GM12878 (cell line): Measurements from ENCODE around the gene GMDS. TPM values are rescaled to one million over a fixed set of nuclear protein-coding genes. Genes with fewer than 3 reads are reported as not detected.
A peak's percentile ranks its signal among the peaks of the same experiment; 100 is the strongest.

Experiments
- ATAC-seq: fragments of 200-7000 bp; cut with Tn5 transposase; 3 replicates; pipeline ENCODE4 v1.9.1; 2020; ENCODE audit warnings: mild to moderate bottlenecking, moderate library complexity
- BruUV-seq: library from RNA; stranded (reverse); fragments of 400-500 nt; replicated peaks from 2 replicates; lab custom pipeline; 2021; lab: Mats Ljungman, UMichigan
- CTCF ChIA-PET: fragments of 300-600 bp; sonication (Branson Sonifier 250); formaldehyde crosslinking; extraction: SDS; loops from one replicate; lab custom pipeline; 2021; ENCODE audit warnings: inconsistent platforms; lab: Yijun Ruan, JAX
- POLR2A ChIA-PET: fragments of 350-600 bp; formaldehyde crosslinking; extraction: SDS; loops from one replicate; lab custom pipeline; 2021; ENCODE audit warnings: inconsistent platforms; lab: Charles Lee
- RAD21 ChIA-PET: fragments of 300-600 bp; sonication (Branson Sonifier 250); formaldehyde crosslinking; loops from one replicate; lab custom pipeline; 2023; ENCODE audit warnings: antibody characterized with exemption; ENCODE audit not compliant: unreplicated experiment; lab: Charles Lee
- SMC1A ChIA-PET: fragments of 300-600 bp; sonication (Branson Sonifier 250); formaldehyde crosslinking; loops from one replicate; lab custom pipeline; 2023; ENCODE audit not compliant: unreplicated experiment, uncharacterized antibody; lab: Charles Lee
- DNase-seq: peaks from one replicate; pipeline ENCODE4 v3.0.0-alpha.2; 2011; ENCODE audit warnings: low read depth, low spot score
- FAIRE-seq: peaks from 3 replicates; lab custom pipeline; 2011; peaks lifted over from hg19 to GRCh38; lab: Jason Lieb, UNC
- H2AFZ ChIP-seq: 2 replicates; pipeline ENCODE4 v1.6.0; 2011; ENCODE audit warnings: low read depth, low read length, control low read depth; ENCODE audit not compliant: control insufficient read depth
- H3K27ac ChIP-seq: 2 replicates; pipeline ENCODE4 v1.5.1; 2011; ENCODE audit warnings: control low read depth; ENCODE audit not compliant: control insufficient read depth, insufficient read depth
- H3K27me3 ChIP-seq, 2 experiments: replicated peaks in 1 of 2; 2 replicates each; pipeline versions ENCODE4 v1.6.0 to v1.6.1; 2011; ENCODE audit warnings: low read length in 1 of 2; ENCODE audit not compliant: control insufficient read depth in 2 of 2, insufficient read depth in 2 of 2
- H3K36me3 ChIP-seq, 2 experiments: 2 replicates each; pipeline ENCODE4 v1.5.1; 2011; ENCODE audit warnings: low read length in 1 of 2; ENCODE audit not compliant: control insufficient read depth in 2 of 2, insufficient read depth in 2 of 2
- H3K4me1 ChIP-seq: 2 replicates; pipeline ENCODE4 v1.6.1; 2011; ENCODE audit warnings: mild to moderate bottlenecking, low read length, moderate library complexity, mixed read lengths; ENCODE audit not compliant: control insufficient read depth, insufficient read depth
- H3K4me2 ChIP-seq: 2 replicates; pipeline ENCODE4 v1.6.0; 2011; ENCODE audit warnings: control low read depth; ENCODE audit not compliant: control insufficient read depth, insufficient read depth
- H3K4me3 ChIP-seq: fragments of 200-600 bp; sonication (generic); 2 replicates; pipeline ENCODE4 v1.5.1; 2016
- H3K79me2 ChIP-seq: 2 replicates; pipeline ENCODE4 v1.6.0; 2011; ENCODE audit warnings: low read length; ENCODE audit not compliant: control insufficient read depth, insufficient read depth
- H3K9ac ChIP-seq: 2 replicates; pipeline ENCODE4 v1.8.0; 2011; ENCODE audit warnings: low read length, control low read depth, mixed read lengths; ENCODE audit not compliant: control insufficient read depth, insufficient read depth
- H3K9me3 ChIP-seq: replicated peaks from 3 replicates; pipeline ENCODE4 v1.5.1; 2011; ENCODE audit warnings: mild to moderate bottlenecking, low read length; ENCODE audit not compliant: control insufficient read depth, insufficient read depth
- H4K20me1 ChIP-seq: 2 replicates; pipeline ENCODE4 v1.6.0; 2011; ENCODE audit not compliant: control insufficient read depth, insufficient read depth
- BRCA1 ChIP-seq: IDR thresholded peaks from 2 replicates; pipeline ENCODE4 v1.6.1; 2011; ENCODE audit warnings: low read depth, low read length, improper control_type of control experiment
- FOS ChIP-seq: IDR thresholded peaks from 3 replicates; pipeline ENCODE4 v1.6.1; 2011; ENCODE audit warnings: borderline replicate concordance; ENCODE audit not compliant: insufficient read length; ENCODE audit errors: extremely low read depth
- FOXM1 ChIP-seq: IDR thresholded peaks from 2 replicates; pipeline ENCODE4 v1.6.1; 2012; ENCODE audit warnings: low read depth, mild to moderate bottlenecking, inconsistent platforms, low read length, moderate library complexity
- MXI1 ChIP-seq: fragments of 150-350 bp; IDR thresholded peaks from 2 replicates; pipeline ENCODE4 v1.6.1; 2011; ENCODE audit warnings: low read depth, mild to moderate bottlenecking, inconsistent platforms, low read length, improper control_type of control experiment
- NFXL1 ChIP-seq: fragments of 450-650 bp; IDR thresholded peaks from 2 replicates; pipeline ENCODE4 v1.6.1; 2017; ENCODE audit warnings: antibody characterized with exemption, mild to moderate bottlenecking, borderline replicate concordance
- RELA ChIP-seq: fragments of 450-650 bp; IDR thresholded peaks from 2 replicates; pipeline ENCODE4 v1.8.0; 2014; ENCODE audit warnings: borderline replicate concordance; ENCODE audit not compliant: partially characterized antibody
- SPI1 ChIP-seq: IDR thresholded peaks from 2 replicates; pipeline ENCODE4 v1.6.1; 2011; ENCODE audit warnings: low read depth, mild to moderate bottlenecking, low read length, moderate library complexity, borderline replicate concordance; ENCODE audit not compliant: insufficient read depth
- STAT3 ChIP-seq: IDR thresholded peaks from 2 replicates; pipeline ENCODE4 v1.6.1; 2011; ENCODE audit warnings: low read depth, low read length, improper control_type of control experiment
- TCF3 ChIP-seq: IDR thresholded peaks from 2 replicates; pipeline ENCODE4 v1.6.1; 2012; ENCODE audit warnings: low read depth, mild to moderate bottlenecking, low read length, borderline replicate concordance; ENCODE audit not compliant: insufficient read depth
- ZNF207 ChIP-seq: fragments of 450-650 bp; IDR thresholded peaks from 2 replicates; pipeline ENCODE4 v1.6.1; 2014; ENCODE audit warnings: antibody characterized with exemption, mild to moderate bottlenecking, borderline replicate concordance
- WGBS: methylation state at CpG from one replicate; pipeline ENCODE4 v1.1.6; 2016; ENCODE audit warnings: low lambda C conversion rate; ENCODE audit not compliant: insufficient replicate concordance, insufficient coverage; ENCODE audit errors: missing lambda C conversion rate; 5-methylcytosine and 5-hydroxymethylcytosine counted together
- in situ Hi-C: fragments of 300-500 bp; cut with MboI; formaldehyde crosslinking; loops from 9 replicates; pipeline ENCODE4 v1.14.3; 2018; ENCODE audit warnings: mixed read lengths
- intact Hi-C: fragments of 100-400 bp; cut with micrococcal nuclease; formaldehyde crosslinking; loops from one replicate; pipeline ENCODE4 v1.14.2; 2022; ENCODE audit not compliant: unreplicated experiment
- polyA plus RNA-seq, 11 experiments: library from polyadenylated mRNA; depleted of rRNA in 4 of 11; unstranded in 6 of 11; stranded (reverse) in 5 of 11; fragments of >200 nt; fragmentation: Nextera tagmentation in 4 of 11; fragmentation: Illumina TruSeq in 1 of 11; extraction: Ambion mirVana in 4 of 11; extraction: Trizol in 1 of 11; gene quantifications; 1 replicate in 1 of 11; 2 replicates in 10 of 11; pipeline versions ENCODE4 v1.2.1 to v1.2.3, GENCODE V29; 2011 to 2016; ENCODE audit warnings: inconsistent platforms in 2 of 11, missing spikeins in 2 of 11, low read depth in 1 of 11
- total RNA-seq, 4 experiments: library from RNA; depleted of rRNA in 3 of 4; stranded (reverse); fragments of >200 nt in 3 of 4; fragmentation: Illumina TruSeq in 1 of 4; extraction: Trizol in 1 of 4; gene quantifications; 2 replicates each; pipeline versions ENCODE4 v1.2.1 to v1.2.3, GENCODE V29; 2013 to 2021
- TF ChIP-seq, protein P1 (sequence below): IDR thresholded peaks from 2 replicates; pipeline ENCODE4 v1.6.1; 2011; ENCODE audit warnings: borderline replicate concordance, low read depth, mild to moderate bottlenecking, moderate library complexity, low read length; ENCODE audit not compliant: insufficient read depth, poor library complexity, severe bottlenecking
- TF ChIP-seq, protein P2 (sequence below): IDR thresholded peaks from 2 replicates; pipeline ENCODE4 v1.6.1; 2011; ENCODE audit warnings: borderline replicate concordance, low read depth, mild to moderate bottlenecking, moderate library complexity, mixed read lengths, low read length; ENCODE audit not compliant: insufficient read depth; ENCODE audit errors: extremely low read length
- TF ChIP-seq, protein P3 (sequence below): fragments of 450-650 bp; IDR thresholded peaks from 2 replicates; pipeline ENCODE4 v1.6.1; 2014; ENCODE audit warnings: mild to moderate bottlenecking
- TF ChIP-seq, protein P4 (sequence below): fragments of 450-650 bp; IDR thresholded peaks from 2 replicates; pipeline ENCODE4 v1.6.1; 2016; ENCODE audit warnings: mild to moderate bottlenecking, moderate library complexity, borderline replicate concordance

The GMDS gene
- total and polyA plus RNA-seq, 10 of the 15 experiments (the other 5 are each of a cell fraction or from before 2014, with no cell fraction given), result 0.61 to 53.8 (median 29.3) TPM

- Histone ChIP-seq H4K20me1 (no peaks in the 10 kb centered on the region), H3K9ac (no peak overlapping the region), H3K4me3 (no peak overlapping the region), H3K9me3 (no peaks in the 10 kb centered on the region), H3K27me3 (no peaks in the 10 kb centered on the region), H3K79me2 (no peaks in the 10 kb centered on the region), H3K36me3 (no peaks in the 10 kb centered on the region), H3K27ac (no peak overlapping the region), H3K4me2 (no peak overlapping the region), H3K4me1 (peaks cover 5% of the 10 kb centered on the region), H2AFZ (no peak overlapping the region)
- 71% methylated on average over 7 of the region's 7 CpGs for WGBS
- ATAC-seq (no peak), FAIRE-seq (no peak), DNase-seq (no peak)
- POLR2A ChIA-PET, result no interaction called here
- in situ Hi-C loops, result no loop called here
- RAD21 ChIA-PET, result no interaction called here
- CTCF ChIA-PET, result interaction anchor here (0.6 kb wide), 1 partner anchor 15 kb away, joined by 3 read pairs; no protein-coding TSS in a partner anchor
- intact Hi-C loops, result no loop called here
- SMC1A ChIA-PET, result no interaction called here
- BruUV-seq, result no TSS peak
- TF ChIP-seq STAT3 (no peak), FOXM1 (no peak), BRCA1 (no peak), RELA (no peak), NFXL1 (no peak), ZNF207 (no peak), TCF3 (no peak), MXI1 (no peak), SPI1 (peak; percentile 28; the same call in 1 of the 2 replicates), FOS (no peak)
- TF ChIP-seq, protein P1, sequence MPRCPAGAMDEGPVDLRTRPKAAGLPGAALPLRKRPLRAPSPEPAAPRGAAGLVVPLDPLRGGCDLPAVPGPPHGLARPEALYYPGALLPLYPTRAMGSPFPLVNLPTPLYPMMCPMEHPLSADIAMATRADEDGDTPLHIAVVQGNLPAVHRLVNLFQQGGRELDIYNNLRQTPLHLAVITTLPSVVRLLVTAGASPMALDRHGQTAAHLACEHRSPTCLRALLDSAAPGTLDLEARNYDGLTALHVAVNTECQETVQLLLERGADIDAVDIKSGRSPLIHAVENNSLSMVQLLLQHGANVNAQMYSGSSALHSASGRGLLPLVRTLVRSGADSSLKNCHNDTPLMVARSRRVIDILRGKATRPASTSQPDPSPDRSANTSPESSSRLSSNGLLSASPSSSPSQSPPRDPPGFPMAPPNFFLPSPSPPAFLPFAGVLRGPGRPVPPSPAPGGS, result no peak
- TF ChIP-seq, protein P2, sequence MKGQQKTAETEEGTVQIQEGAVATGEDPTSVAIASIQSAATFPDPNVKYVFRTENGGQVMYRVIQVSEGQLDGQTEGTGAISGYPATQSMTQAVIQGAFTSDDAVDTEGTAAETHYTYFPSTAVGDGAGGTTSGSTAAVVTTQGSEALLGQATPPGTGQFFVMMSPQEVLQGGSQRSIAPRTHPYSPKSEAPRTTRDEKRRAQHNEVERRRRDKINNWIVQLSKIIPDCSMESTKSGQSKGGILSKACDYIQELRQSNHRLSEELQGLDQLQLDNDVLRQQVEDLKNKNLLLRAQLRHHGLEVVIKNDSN, result peak; percentile 45
- TF ChIP-seq, protein P3, sequence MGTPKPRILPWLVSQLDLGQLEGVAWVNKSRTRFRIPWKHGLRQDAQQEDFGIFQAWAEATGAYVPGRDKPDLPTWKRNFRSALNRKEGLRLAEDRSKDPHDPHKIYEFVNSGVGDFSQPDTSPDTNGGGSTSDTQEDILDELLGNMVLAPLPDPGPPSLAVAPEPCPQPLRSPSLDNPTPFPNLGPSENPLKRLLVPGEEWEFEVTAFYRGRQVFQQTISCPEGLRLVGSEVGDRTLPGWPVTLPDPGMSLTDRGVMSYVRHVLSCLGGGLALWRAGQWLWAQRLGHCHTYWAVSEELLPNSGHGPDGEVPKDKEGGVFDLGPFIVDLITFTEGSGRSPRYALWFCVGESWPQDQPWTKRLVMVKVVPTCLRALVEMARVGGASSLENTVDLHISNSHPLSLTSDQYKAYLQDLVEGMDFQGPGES, result no peak
- TF ChIP-seq, protein P4, sequence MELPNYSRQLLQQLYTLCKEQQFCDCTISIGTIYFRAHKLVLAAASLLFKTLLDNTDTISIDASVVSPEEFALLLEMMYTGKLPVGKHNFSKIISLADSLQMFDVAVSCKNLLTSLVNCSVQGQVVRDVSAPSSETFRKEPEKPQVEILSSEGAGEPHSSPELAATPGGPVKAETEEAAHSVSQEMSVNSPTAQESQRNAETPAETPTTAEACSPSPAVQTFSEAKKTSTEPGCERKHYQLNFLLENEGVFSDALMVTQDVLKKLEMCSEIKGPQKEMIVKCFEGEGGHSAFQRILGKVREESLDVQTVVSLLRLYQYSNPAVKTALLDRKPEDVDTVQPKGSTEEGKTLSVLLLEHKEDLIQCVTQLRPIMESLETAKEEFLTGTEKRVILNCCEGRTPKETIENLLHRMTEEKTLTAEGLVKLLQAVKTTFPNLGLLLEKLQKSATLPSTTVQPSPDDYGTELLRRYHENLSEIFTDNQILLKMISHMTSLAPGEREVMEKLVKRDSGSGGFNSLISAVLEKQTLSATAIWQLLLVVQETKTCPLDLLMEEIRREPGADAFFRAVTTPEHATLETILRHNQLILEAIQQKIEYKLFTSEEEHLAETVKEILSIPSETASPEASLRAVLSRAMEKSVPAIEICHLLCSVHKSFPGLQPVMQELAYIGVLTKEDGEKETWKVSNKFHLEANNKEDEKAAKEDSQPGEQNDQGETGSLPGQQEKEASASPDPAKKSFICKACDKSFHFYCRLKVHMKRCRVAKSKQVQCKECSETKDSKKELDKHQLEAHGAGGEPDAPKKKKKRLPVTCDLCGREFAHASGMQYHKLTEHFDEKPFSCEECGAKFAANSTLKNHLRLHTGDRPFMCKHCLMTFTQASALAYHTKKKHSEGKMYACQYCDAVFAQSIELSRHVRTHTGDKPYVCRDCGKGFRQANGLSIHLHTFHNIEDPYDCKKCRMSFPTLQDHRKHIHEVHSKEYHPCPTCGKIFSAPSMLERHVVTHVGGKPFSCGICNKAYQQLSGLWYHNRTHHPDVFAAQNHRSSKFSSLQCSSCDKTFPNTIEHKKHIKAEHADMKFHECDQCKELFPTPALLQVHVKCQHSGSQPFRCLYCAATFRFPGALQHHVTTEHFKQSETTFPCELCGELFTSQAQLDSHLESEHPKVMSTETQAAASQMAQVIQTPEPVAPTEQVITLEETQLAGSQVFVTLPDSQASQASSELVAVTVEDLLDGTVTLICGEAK, result no peak
These were observed 585.6 kb downstream of the GMDS start for GRCh38 chr6:1659816-1660215.
